GM12891 (cell line): ENCODE results near the gene ILF2.

Experiments
- PAX5 ChIP-seq: IDR thresholded peaks from 2 replicates; pipeline ENCODE4 v1.6.1; 2011; ENCODE audit warnings: low read length, moderate library complexity, mild to moderate bottlenecking; ENCODE audit not compliant: insufficient read depth, severe bottlenecking
- POLR2A ChIP-seq: IDR thresholded peaks from 2 replicates; pipeline ENCODE4 v1.6.1; 2011; ENCODE audit warnings: low read depth, low read length, control low read depth
- POLR2AphosphoS5 ChIP-seq: IDR thresholded peaks from 2 replicates; pipeline ENCODE4 v1.6.1; 2011; ENCODE audit warnings: low read depth, low read length, control low read depth
- POU2F2 ChIP-seq: IDR thresholded peaks from 2 replicates; pipeline ENCODE4 v1.6.1; 2011; ENCODE audit warnings: low read depth, mild to moderate bottlenecking, control low read depth, low read length, moderate library complexity

DNA sequence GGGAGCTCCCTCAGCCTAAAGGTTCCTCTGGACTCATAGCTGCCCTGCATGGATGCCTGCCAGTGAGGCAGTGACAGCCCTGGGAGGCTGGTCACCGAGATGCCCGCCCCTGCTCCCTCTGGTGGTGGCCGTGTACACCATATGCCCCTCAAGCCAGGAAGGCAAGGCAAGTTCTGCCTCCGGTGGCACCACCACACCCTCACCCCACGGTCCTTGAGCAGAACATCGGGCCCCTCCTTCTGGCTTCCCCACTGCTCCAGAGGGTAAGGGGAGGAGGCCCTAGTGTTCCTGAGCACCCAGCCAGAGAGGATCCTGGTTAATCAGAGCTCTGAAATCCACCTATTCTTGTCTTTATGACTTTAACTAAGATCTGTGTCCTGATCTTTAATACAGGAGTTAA is 53.1 kb downstream of the ILF2 start:
- TF ChIP-seq POLR2A: no peak
- TF ChIP-seq PAX5: no peak
- TF ChIP-seq POU2F2: no peak
- TF ChIP-seq POLR2AphosphoS5: no peak
